Upper lobe of left lung (tissue), 6 donors: ENCODE results near the gene PUDP. TPM values are rescaled to one million over a fixed set of nuclear protein-coding genes. Genes with fewer than 3 reads are reported as not detected.
"Not testable (repeated sequence)": the region's sequence is repeated elsewhere in the genome, so short reads cannot be mapped to it uniquely, and the experiment has no call there.

ENCODE experiments used
- ATAC-seq, 2 donors: fragments of 200-7000 bp; cut with Tn5 transposase; one replicate each; pipeline ENCODE4 v1.9.1; 2022; ENCODE audit warnings: mild to moderate bottlenecking in 2 of 2, moderate library complexity in 2 of 2; ENCODE audit not compliant: low FRiP score in 2 of 2
- DNase-seq, 2 donors: peaks; one replicate each; pipeline ENCODE4 v3.0.0-alpha.2; 2019 to 2020
- H3K27ac ChIP-seq, 4 donors: fragments of 200-600 bp; sonication (generic); one replicate each; pipeline ENCODE4 v1.5.1; 2016 to 2019
- H3K27me3 ChIP-seq, 4 donors: fragments of 200-600 bp; sonication (generic); one replicate each; pipeline ENCODE4 v1.5.1; 2017 to 2019
- H3K36me3 ChIP-seq, 4 donors: fragments of 200-600 bp; sonication (generic); one replicate each; pipeline ENCODE4 v1.5.1; 2016 to 2019
- H3K4me1 ChIP-seq, 4 donors: fragments of 200-600 bp; sonication (generic); one replicate each; pipeline ENCODE4 v1.5.1; 2018 to 2019
- H3K4me3 ChIP-seq, 4 donors: fragments of 200-600 bp; sonication (generic); one replicate each; pipeline ENCODE4 v1.5.1; 2017 to 2019; ENCODE audit warnings: mild to moderate bottlenecking in 2 of 4, moderate library complexity in 1 of 4
- H3K9me3 ChIP-seq, 4 donors: fragments of 200-600 bp; sonication (generic); one replicate each; pipeline ENCODE4 v1.5.1; 2018 to 2019
- CTCF ChIP-seq, 6 experiments: fragments of 450-650 bp in 4 of 6; fragments of 200-600 bp in 2 of 6; sonication (generic) in 2 of 6; IDR thresholded peaks; one replicate each; pipeline ENCODE4 v1.5.1; 2016 to 2019; ENCODE audit warnings: antibody characterized with exemption in 6 of 6
- EP300 ChIP-seq, 4 donors: sonication (generic); formaldehyde crosslinking; IDR thresholded peaks; one replicate each; pipeline ENCODE4 v1.5.1; 2017; ENCODE audit warnings: antibody characterized with exemption in 4 of 4, control low read depth in 2 of 4
- POLR2A ChIP-seq, 4 donors: fragments of 450-650 bp; IDR thresholded peaks; one replicate each; pipeline ENCODE4 v1.5.1; 2016 to 2017; ENCODE audit warnings: antibody characterized with exemption in 4 of 4, mild to moderate bottlenecking in 2 of 4
- POLR2AphosphoS5 ChIP-seq, 2 donors: sonication (generic); formaldehyde crosslinking; IDR thresholded peaks; one replicate each; pipeline ENCODE4 v1.5.1; 2017; ENCODE audit warnings: antibody characterized with exemption in 2 of 2
- WGBS, 2 donors: methylation state at CpG; one replicate each; pipeline ENCODE4 v1.1.5; 2017 to 2018; 5-methylcytosine and 5-hydroxymethylcytosine counted together
- total RNA-seq, 6 donors: library from RNA; depleted of rRNA in 4 of 6; stranded (reverse); fragments of >200 nt in 4 of 6; gene quantifications; one replicate each; pipeline versions ENCODE4 v1.1.0 to v1.2.1, GENCODE V29; 2016 to 2021
- donor health status: DM: no; HTN: no; CAD: no; lungs with moderate emphysema.
- donor health status: DM: no; HTN: yes; CAD: no; lungs with severe emphysema.

Gene PUDP
- total RNA-seq, 6 donors from 2014 or later, result 15.0 to 48.2 (median 25.8) TPM

GRCh38 chrX:7027071-7027470 lies 120.9 kb downstream of the PUDP start:
- no peak for ATAC-seq
- Histone ChIP-seq H3K4me1 (no peaks in the 10 kb centered on the region), H3K27ac (no peak overlapping the region), H3K4me3 (no peak overlapping the region), H3K9me3 (no peaks in the 10 kb centered on the region), H3K27me3 (no peaks in the 10 kb centered on the region), H3K36me3 (no peaks in the 10 kb centered on the region)
- DNase-seq, result no peak
- WGBS, 2 donors, result 78 to 91% methylated on average over 5 to 8 of the region's 8 CpGs
- no peak for TF ChIP-seq POLR2A (IDR thresholded peaks at IDR 0.05)
- TF ChIP-seq CTCF (IDR thresholded peaks at IDR 0.05), result no peak

GRCh38 chrX:7026365-7026764 lies 121.6 kb downstream of the PUDP start:
- H3K4me1 ChIP-seq, H3K27ac ChIP-seq, H3K36me3 ChIP-seq, H3K9me3 ChIP-seq, H3K27me3 ChIP-seq, DNase-seq, H3K4me3 ChIP-seq, ATAC-seq: not testable (repeated sequence)
- 80 to 96% methylated on average over 2 to 5 of the region's 5 CpGs for whole genome bisulfite sequencing, 2 donors

GRCh38 chrX:7025471-7025870 lies 122.5 kb downstream of the PUDP start:
- TF ChIP-seq POLR2A (IDR thresholded peaks at IDR 0.05) (no peak), EP300 (IDR thresholded peaks at IDR 0.05) (no peak), POLR2AphosphoS5 (IDR thresholded peaks at IDR 0.05) (no peak), CTCF (IDR thresholded peaks at IDR 0.05) (no peak)
- Histone ChIP-seq H3K4me3 (no peak overlapping the region), H3K27ac (no peak overlapping the region), H3K9me3 (no peaks in the 10 kb centered on the region), H3K4me1 (no peaks in the 10 kb centered on the region), H3K36me3 (no peaks in the 10 kb centered on the region), H3K27me3 (no peaks in the 10 kb centered on the region)
- no peak for ATAC-seq
- no peak for DNase-seq
- 65 to 89% methylated on average over 2 of the region's 2 CpGs for WGBS, 2 donors

GRCh38 chrX:7024850-7025249 lies 123.1 kb downstream of the PUDP start:
- Histone ChIP-seq H3K4me1 (no peaks in the 10 kb centered on the region), H3K36me3 (no peaks in the 10 kb centered on the region), H3K27me3 (no peaks in the 10 kb centered on the region), H3K27ac (no peak overlapping the region), H3K9me3 (no peaks in the 10 kb centered on the region), H3K4me3 (no peak overlapping the region)
- no peak for TF ChIP-seq POLR2A (IDR thresholded peaks at IDR 0.05)
- no peak for TF ChIP-seq EP300 (IDR thresholded peaks at IDR 0.05)
- no peak for TF ChIP-seq POLR2AphosphoS5 (IDR thresholded peaks at IDR 0.05)
- TF ChIP-seq CTCF (IDR thresholded peaks at IDR 0.05), result no peak
- ATAC-seq, result no peak
- WGBS, 2 donors, result 87 to 95% methylated on average over 3 to 7 of the region's 7 CpGs
- no peak for DNase-seq

- not testable (repeated sequence) for DNase-seq, H3K27ac ChIP-seq, H3K36me3 ChIP-seq, H3K4me1 ChIP-seq, H3K4me3 ChIP-seq, H3K27me3 ChIP-seq, H3K9me3 ChIP-seq, ATAC-seq
- WGBS, 2 donors, result 85 to 89% methylated on average over 3 of the region's 3 CpGs
These were observed 125.0 kb downstream of the PUDP start for GRCh38 chrX:7022996-7023395.

GRCh38 chrX:7021991-7022390 lies 126.0 kb downstream of the PUDP start:
- Histone ChIP-seq H3K36me3 (no peaks in the 10 kb centered on the region), H3K4me1 (no peaks in the 10 kb centered on the region), H3K4me3 (no peak overlapping the region), H3K9me3 (no peaks in the 10 kb centered on the region), H3K27ac (no peak overlapping the region), H3K27me3 (no peaks in the 10 kb centered on the region)
- TF ChIP-seq EP300 (IDR thresholded peaks at IDR 0.05), result no peak
- no peak for TF ChIP-seq POLR2A (IDR thresholded peaks at IDR 0.05)
- TF ChIP-seq CTCF (IDR thresholded peaks at IDR 0.05), result no peak
- no peak for TF ChIP-seq POLR2AphosphoS5 (IDR thresholded peaks at IDR 0.05)
- DNase-seq, result no peak
- no peak for ATAC-seq
- 94% methylated on average over 3 to 4 of the region's 4 CpGs for WGBS, 2 donors
